Measurements from ENCODE around the gene DHRS1. TPM values are rescaled to one million over a fixed set of nuclear protein-coding genes. Genes with fewer than 3 reads are reported as not detected.

DHRS1 gene
- total RNA-seq, 2 donors from 2014 or later = 10.1 to 13.7 TPM

- DNase-seq (ENCODE audit: low spot score) = no peak
- TF ChIP-seq CTCF (IDR thresholded peaks at IDR 0.05) = no peak
- H3K9me3 ChIP-seq = no peaks in the 10 kb centered on the region
Observed at GRCh38 chr14:24261256-24261968, 38.2 kb downstream of the DHRS1 start.

GRCh38 chr14:24260780-24261157 is 38.8 kb downstream of the DHRS1 start:
- H3K27me3 ChIP-seq = no peaks in the 10 kb centered on the region
- peak overlapping the region in 1 of 2 donors; percentile 1 for H3K4me3 ChIP-seq
- H3K36me3 ChIP-seq = no peaks in the 10 kb centered on the region
- no peak for DNase-seq (ENCODE audit: low spot score)
- H3K9me3 ChIP-seq = no peaks in the 10 kb centered on the region
- no peak for TF ChIP-seq CTCF (IDR thresholded peaks at IDR 0.05)
- no peak overlapping the region for H3K27ac ChIP-seq
- H3K4me1 ChIP-seq = no peaks in the 10 kb centered on the region

More at GRCh38 chr14:24261256-24261968, 38.2 kb downstream of the DHRS1 start:
- Histone ChIP-seq H3K4me3 (peak overlapping the region in 1 of 2 donors; percentile 1), H3K27me3 (no peaks in the 10 kb centered on the region), H3K27ac (no peak overlapping the region), H3K36me3 (no peaks in the 10 kb centered on the region), H3K4me1 (no peaks in the 10 kb centered on the region)

GRCh38 chr14:24260026-24260779 is 39.4 kb downstream of the DHRS1 start:
- Histone ChIP-seq H3K27ac (no peak overlapping the region), H3K27me3 (no peaks in the 10 kb centered on the region), H3K4me1 (no peaks in the 10 kb centered on the region), H3K4me3 (no peak overlapping the region), H3K9me3 (no peaks in the 10 kb centered on the region), H3K36me3 (no peaks in the 10 kb centered on the region)
- TF ChIP-seq CTCF (IDR thresholded peaks at IDR 0.05) = no peak
- DNase-seq (ENCODE audit: low spot score) = no peak

- no peaks in the 10 kb centered on the region for H3K36me3 ChIP-seq
- no peak overlapping the region for H3K4me3 ChIP-seq
- no peaks in the 10 kb centered on the region for H3K27me3 ChIP-seq
- H3K9me3 ChIP-seq = no peaks in the 10 kb centered on the region
- no peak for TF ChIP-seq CTCF (IDR thresholded peaks at IDR 0.05)
- no peak overlapping the region for H3K27ac ChIP-seq
- H3K4me1 ChIP-seq = no peaks in the 10 kb centered on the region
- DNase-seq (ENCODE audit: low spot score) = no peak
Observed at GRCh38 chr14:24259282-24260025, 40.1 kb downstream of the DHRS1 start.

GRCh38 chr14:24258548-24259265 is 40.9 kb downstream of the DHRS1 start:
- no peak for DNase-seq (ENCODE audit: low spot score)
- no peak for TF ChIP-seq CTCF (IDR thresholded peaks at IDR 0.05)
- Histone ChIP-seq H3K9me3 (no peaks in the 10 kb centered on the region), H3K27ac (no peak overlapping the region), H3K4me3 (no peak overlapping the region), H3K4me1 (no peaks in the 10 kb centered on the region), H3K36me3 (no peaks in the 10 kb centered on the region), H3K27me3 (no peaks in the 10 kb centered on the region)
